ENCODE results near the gene CACNA1B. TPM values are rescaled to one million over a fixed set of nuclear protein-coding genes. Genes with fewer than 3 reads are reported as not detected.

The CACNA1B gene
- total and polyA plus RNA-seq, 7 donors = under 0.01 to 1.4 (median 0.55) TPM; not detected in 1

- intact Hi-C loops (cut with DNase I) = no loop called here
- H3K4me1 ChIP-seq = no peaks in the 10 kb centered on the region
- peaks cover 13 to 55% (median 37%) of the 10 kb centered on the region in 4 donors for H3K36me3 ChIP-seq
- H3K27me3 ChIP-seq = no peaks in the 10 kb centered on the region
- WGBS, 2 donors = 92 to 94% methylated on average over 28 of the region's 28 CpGs
- no peaks in the 10 kb centered on the region for H3K9me3 ChIP-seq
- DNase-seq = no peak
- TF ChIP-seq CTCF (IDR thresholded peaks at IDR 0.05) (no peak), POLR2AphosphoS5 (IDR thresholded peaks at IDR 0.05) (no peak), EP300 (IDR thresholded peaks at IDR 0.05) (no peak), POLR2A (IDR thresholded peaks at IDR 0.05) (no peak)
- H3K27ac ChIP-seq = no peak overlapping the region
- no peak overlapping the region for H3K4me3 ChIP-seq
These were observed 41.3 kb upstream of the CACNA1B start for GRCh38 chr9:137836151-137836830.

- no peak for TF ChIP-seq EP300 (IDR thresholded peaks at IDR 0.05)
- TF ChIP-seq POLR2A (IDR thresholded peaks at IDR 0.05) = no peak
- TF ChIP-seq CTCF (IDR thresholded peaks at IDR 0.05) = no peak
- no peak for TF ChIP-seq POLR2AphosphoS5 (IDR thresholded peaks at IDR 0.05)
- Histone ChIP-seq H3K27me3 (no peaks in the 10 kb centered on the region), H3K36me3 (peaks cover 13 to 55% (median 37%) of the 10 kb centered on the region in 4 donors), H3K27ac (no peak overlapping the region), H3K9me3 (no peaks in the 10 kb centered on the region), H3K4me1 (no peaks in the 10 kb centered on the region), H3K4me3 (no peak overlapping the region)
- intact Hi-C loops (cut with DNase I) = no loop called here
- WGBS, 2 donors = 82 to 85% methylated on average over 12 of the region's 12 CpGs
- DNase-seq = peak; percentile 52
These were observed 40.7 kb upstream of the CACNA1B start for GRCh38 chr9:137836831-137837241.

- no peak overlapping the region for H3K27ac ChIP-seq
- no peaks in the 10 kb centered on the region for H3K4me1 ChIP-seq
- H3K4me3 ChIP-seq = no peak overlapping the region
- H3K9me3 ChIP-seq = no peaks in the 10 kb centered on the region
- no peak for TF ChIP-seq EP300 (IDR thresholded peaks at IDR 0.05)
- no peak for TF ChIP-seq POLR2AphosphoS5 (IDR thresholded peaks at IDR 0.05)
- no peak for TF ChIP-seq CTCF (IDR thresholded peaks at IDR 0.05)
- TF ChIP-seq POLR2A (IDR thresholded peaks at IDR 0.05) = no peak
- peak; percentile 52 for DNase-seq
- 93 to 95% methylated on average over 20 of the region's 20 CpGs for WGBS, 2 donors
- intact Hi-C loops (cut with DNase I) = no loop called here
- H3K27me3 ChIP-seq = no peaks in the 10 kb centered on the region
- peaks cover 13 to 48% (median 36%) of the 10 kb centered on the region in 4 donors for H3K36me3 ChIP-seq
These were observed 40.0 kb upstream of the CACNA1B start for GRCh38 chr9:137837345-137838278.

GRCh38 chr9:137838576-137838975 is 39.0 kb upstream of the CACNA1B start:
- Histone ChIP-seq H3K4me1 (no peaks in the 10 kb centered on the region), H3K4me3 (no peak overlapping the region), H3K27ac (no peak overlapping the region), H3K36me3 (peaks cover 13 to 39% (median 26%) of the 10 kb centered on the region in 4 donors), H3K27me3 (no peaks in the 10 kb centered on the region), H3K9me3 (no peaks in the 10 kb centered on the region)
- 96 to 97% methylated on average over 10 of the region's 10 CpGs for WGBS, 2 donors
- TF ChIP-seq CTCF (IDR thresholded peaks at IDR 0.05) = no peak
- no peak for TF ChIP-seq POLR2AphosphoS5 (IDR thresholded peaks at IDR 0.05)
- no peak for TF ChIP-seq EP300 (IDR thresholded peaks at IDR 0.05)
- TF ChIP-seq POLR2A (IDR thresholded peaks at IDR 0.05) = no peak
- intact Hi-C loops (cut with DNase I) = no loop called here
- DNase-seq = no peak

Data from sigmoid colon (tissue), 7 donors.